ENCODE results near the gene ANKRD16.
"Not testable (repeated sequence)": the region's sequence is repeated elsewhere in the genome, so short reads cannot be mapped to it uniquely, and the experiment has no call there.

The ANKRD16 gene

DNA sequence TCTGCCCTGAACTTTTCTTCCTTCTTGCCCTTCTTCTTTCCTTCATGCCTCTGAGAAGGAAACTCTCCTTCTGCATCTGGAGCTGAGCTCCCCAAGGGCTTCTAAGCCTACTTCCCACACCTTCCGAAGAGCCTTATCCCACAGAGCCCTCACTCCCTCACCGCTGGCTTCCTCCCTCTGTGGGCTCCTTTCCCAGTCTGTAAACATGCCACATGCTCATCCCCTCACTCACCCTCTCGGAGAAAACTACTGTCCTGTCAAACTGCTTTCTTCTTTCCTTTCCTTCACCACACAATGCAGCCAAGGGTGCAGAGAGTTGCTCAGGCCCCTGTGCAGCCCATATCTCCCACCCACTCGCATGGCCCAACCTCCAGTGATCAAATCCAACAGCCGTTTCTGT lies 18.1 kb downstream of the ANKRD16 start:
- DNase-seq = no peak

DNA sequence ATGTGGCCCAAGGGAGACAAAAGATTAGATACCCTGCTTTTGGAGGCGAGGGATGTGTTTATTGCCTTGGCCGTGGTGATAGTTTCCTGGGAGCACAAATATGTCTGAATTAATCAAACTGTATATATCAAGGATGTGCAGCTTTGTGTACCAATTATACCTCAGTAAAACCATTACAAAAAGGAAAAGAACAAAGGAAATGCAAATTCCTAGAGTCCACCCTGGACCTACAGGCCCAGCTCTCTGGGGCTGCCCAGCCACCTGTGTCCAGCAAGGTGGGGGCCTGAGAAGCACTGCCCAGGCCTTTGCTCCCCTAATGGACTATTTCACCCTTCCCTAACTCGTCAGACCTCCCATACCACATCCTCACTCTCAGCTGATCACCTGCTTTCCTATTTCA lies 20.5 kb downstream of the ANKRD16 start:
- no peak for DNase-seq

DNA sequence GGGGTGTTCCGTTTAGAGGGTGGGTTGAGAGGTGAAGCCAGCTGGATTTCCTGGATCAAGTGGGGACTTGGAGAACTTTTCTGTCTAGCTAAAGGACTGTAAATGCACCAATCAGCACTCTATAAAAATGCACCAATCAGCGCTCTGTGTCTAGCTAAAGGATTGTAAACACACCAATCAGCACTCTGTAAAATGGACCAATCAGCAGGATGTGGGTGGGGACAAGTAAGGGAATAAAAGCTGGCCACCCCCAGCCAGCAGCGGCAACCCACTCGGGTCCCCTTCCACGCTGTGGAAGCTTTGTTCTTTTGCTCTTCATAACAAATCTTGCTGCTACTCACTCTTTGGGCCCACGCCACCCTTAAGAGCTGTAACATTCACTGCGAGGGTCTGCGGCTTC lies 21.3 kb downstream of the ANKRD16 start:
- DNase-seq = not testable (repeated sequence)

DNA sequence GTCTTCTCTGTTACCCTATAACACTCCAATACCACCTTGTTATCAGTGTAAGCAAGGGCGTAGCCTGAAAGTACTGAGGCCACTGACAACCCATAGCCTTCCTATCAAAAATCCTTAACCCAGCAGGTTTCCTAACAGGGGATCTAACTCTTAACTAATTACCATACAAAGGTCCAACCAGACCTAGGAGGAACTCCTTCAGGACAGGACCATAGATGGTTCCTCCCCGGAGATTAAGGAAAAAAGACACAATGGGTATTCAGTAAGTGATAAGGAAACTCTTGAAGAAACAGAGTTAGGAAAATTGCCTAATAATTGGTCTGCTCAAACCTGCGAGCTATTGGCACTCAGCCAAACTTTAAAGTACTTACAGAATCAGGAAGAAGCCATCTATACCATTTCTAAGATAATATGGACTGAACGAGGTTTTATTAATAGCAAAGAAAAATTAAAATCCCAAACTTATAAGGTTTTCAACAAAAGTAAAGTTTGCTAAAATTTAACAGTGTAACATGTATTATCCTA lies 22.5 kb downstream of the ANKRD16 start:
- DNase-seq = not testable (repeated sequence)

DNA sequence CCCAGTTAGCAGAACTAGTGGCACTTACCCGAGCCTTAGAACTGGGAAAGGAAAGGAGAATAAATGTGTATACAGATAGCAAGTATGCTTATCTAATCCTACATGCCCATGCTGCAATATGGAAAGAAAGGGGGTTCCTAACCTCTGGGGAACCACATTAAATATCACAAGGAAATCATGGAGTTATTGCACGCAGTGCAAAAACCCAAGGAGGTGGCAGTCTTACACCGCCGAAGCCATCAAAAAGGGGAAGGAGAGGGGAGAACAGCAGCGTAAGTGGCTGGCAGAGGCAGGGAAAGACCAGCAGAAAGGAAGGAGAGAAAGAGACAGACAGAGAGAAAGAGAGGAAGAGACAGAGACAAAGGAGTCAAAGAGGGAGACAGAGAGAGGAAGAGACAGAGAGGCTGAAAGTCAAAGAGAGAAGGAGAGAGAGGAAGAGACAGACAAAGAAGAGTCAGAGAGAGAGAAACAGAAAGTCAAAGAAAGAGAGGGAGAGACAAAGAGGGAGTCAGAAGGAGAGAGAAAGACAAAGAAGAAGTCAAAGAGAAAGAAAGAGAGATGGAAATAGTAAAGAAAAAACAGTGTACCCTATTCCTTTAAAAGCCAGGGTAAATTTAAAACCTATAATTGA lies 23.1 kb downstream of the ANKRD16 start:
- not testable (repeated sequence) for DNase-seq

DNA sequence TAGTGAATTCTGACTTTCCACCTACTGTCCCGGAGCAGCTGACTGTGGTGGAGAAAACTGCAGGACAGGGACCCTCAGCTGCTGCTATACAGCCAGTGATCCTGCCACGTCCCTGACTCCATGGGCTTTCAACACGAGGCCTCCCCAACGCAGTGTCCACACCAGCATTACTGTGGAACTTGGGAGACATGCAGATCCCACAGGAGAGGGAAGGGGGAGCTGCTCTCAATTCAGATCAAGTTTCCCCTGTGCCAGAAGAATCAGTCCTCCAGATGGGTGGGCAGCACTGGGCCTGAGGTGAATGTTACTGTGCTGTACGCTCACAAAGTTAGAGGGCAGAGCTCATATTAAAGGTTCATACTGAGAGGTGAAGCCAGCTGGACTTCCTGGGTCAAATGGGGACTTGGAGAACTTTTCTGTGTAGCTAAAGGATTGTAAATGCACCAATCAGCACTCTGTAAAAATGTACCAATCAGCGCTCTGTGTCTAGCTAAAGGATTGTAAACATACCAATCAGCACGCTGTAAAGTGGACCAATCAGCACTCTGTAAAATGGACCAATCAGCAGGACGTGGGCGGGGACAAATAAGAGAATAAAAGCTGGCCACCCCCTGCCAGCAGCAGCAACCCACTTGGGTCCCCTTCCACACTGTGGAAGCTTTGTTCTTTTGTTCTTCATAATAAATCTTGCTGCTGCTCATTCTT lies 26.6 kb downstream of the ANKRD16 start:
- not testable (repeated sequence) for DNase-seq

DNA sequence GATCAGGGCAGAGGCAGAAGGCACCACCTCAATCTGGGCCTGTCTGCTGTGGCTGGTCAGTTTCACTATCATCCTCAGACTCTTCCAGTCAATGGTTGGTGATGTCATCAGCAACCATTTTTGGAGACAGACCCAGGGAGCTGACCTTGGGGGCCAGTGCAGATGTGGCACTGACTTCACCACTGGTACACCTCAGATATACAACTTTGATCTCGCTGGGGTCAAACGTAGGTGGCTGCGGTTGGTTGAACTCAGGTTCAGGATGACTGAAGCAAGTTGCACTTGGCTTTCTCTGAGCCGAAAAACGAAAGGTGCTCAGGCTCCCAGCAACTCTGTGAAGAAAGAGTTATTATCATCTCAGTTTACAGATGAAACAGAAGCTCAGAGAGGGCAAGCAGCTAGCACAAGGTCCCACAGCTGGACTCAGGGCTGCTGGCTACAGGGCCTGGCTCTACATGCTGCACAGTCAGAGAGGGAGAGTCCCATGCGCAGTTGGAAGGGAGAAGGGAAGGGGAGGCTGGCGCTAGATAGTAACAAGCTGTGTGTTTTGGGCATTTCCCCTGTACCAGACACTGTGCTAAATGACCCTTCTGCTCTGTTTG lies 27.2 kb downstream of the ANKRD16 start:
- DNase-seq = no peak

DNA sequence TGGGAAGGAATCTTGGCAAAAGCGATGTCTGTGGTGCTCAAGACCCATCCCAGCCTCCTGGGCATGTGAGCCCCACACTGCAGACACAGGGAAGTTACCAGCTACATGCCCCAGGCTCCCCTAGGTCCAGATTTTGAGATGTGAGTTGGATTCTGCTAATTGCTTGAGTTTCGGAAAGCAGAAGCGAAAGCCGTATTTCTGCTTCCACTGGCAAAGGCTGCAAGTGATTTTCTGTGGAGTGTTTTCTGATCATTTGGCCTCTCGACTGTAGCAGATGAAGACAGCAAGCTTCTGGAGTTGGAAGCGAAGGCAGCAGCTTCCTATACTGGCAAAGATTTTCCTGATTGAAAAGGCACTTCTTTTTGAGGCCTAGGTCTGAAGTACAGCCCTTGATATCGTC lies 29.6 kb downstream of the ANKRD16 start:
- DNase-seq = no peak

DNA sequence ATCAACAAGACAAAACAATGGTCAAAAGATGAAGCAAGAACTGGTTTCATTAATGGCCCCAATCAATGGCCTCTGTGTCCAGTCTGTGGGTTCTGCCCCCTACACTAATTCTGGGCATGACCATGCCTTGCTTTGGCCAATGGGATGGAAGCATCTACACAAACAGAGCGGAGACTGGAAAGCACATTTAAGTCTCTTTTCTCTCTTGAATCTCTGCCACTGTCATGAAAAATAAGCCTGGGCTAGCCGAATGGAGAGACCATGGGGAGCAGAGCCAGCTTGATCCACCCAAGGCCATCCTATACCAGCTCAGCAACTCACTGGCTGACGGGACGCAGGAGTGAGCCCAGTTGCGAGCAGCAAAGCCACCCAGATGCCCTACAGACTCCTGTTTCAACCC lies 30.9 kb downstream of the ANKRD16 start:
- no peak for DNase-seq

DNA sequence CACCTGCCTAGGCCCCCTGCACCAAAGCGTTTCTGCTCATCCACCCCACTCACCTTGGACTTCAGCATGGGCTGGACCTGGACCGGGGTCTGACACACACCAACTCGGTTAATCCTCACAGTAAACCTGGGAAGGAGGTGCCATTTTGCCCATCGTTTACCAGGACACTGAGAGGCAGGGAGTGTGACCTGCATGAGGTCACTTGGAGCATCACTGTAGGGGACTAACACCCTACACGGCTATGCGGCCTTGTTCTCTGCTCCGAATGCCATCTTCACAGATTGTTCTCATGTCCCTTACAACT lies 33.0 kb downstream of the ANKRD16 start:
- DNase-seq = no peak

DNA sequence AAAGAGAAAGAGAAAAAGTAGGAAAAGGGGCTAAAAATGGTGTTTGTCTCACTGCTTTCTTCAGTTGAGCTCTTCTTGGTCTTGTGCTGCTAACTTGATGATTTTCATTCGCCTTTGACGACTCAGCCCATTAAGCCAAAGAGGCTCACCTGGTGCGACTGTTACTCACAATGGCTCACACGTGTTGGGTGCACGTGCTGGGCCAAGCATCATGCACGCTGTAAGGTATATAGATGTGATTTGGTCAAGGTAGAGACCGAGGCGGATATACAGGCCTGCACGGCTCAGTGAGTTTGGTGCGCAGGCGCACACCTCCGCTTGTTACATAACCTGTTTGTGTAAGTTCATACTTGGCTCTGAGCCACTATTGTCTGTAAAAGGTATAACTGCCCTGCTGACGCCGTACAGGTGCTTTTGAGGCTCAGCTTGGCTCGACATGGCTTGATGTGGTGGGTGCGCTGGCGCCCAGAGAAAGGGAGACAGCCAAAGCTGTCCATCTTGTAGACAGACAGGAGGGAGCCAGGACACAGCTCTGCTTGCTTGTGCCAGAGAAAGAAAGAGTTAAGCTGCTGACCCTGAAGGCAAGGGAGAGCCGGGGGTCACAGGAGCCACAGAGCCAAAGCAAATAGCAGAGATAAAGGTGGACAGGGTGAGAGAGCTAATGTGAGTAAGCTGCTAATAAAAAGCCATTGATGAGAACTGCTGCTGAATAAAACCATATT lies 33.6 kb downstream of the ANKRD16 start:
- no peak for DNase-seq

DNA sequence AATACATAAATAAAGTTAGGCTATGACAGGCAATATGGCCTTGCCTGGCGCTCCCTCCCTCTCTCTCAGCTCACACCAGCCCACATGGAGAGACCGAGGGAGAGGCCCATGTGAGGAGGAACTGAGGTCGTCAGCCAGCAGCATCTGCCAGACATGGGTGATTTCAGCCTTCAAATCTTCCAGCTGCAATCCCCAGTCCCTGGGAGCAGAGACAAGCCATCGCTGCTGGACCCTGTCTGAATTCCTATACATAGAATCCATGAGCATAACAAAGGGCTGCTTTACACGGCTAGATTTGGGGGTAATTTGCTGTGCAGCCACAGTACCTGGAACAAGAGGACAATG lies 35.6 kb downstream of the ANKRD16 start:
- DNase-seq = no peak

DNA sequence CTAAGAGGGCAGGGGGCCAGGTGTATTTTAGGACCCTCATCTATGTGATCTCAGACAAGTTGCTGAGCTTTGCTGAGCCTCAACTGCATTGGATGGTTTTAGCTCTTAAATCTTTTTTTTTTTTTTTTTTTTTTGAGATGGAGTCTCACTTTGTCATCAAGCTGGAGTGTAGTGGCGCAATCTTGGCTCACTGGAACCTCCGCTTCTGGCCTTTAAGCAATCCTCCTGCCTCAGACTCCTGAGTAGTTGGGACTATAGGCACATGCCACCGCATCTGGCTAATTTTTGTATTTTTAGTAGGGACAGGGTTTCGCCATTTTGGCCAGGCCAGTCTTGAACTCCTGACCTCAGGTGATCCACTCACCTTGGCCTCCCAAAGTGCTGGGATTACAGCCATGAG lies 43.0 kb downstream of the ANKRD16 start:
- DNase-seq = not testable (repeated sequence)

DNA sequence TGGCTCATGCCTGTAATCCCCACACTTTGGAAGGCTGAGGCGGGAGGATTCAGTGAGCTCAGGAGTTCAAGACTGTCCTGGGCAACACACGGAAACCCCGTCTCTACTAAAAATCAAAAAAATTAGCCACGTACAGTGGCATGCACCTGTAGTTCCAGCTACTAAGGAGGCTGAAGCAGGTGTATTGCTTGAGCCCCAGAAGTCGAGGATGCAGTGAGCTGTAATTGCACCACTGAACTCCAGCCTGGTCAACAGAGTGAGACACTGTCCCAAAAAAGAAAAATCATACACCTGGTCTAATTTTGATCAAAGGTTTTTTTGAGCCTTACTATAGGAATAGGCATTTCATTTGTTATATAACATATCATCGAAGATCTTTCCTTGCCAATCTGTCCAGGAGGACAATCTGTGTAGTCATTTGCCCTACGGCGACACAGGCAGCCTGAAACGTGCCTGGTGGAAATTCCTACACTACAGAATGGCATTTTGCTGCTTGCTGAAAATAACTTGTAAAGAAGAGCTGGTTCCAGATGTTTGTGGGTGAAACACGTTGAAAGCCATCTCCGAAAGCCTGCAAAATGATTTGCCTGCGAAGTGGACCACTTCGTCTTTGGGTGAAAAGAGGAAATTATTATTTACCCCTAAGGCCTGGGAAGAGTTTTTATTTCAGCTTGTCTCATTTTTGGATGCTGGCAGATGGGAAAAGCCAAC lies 45.2 kb downstream of the ANKRD16 start:
- DNase-seq = no peak

DNA sequence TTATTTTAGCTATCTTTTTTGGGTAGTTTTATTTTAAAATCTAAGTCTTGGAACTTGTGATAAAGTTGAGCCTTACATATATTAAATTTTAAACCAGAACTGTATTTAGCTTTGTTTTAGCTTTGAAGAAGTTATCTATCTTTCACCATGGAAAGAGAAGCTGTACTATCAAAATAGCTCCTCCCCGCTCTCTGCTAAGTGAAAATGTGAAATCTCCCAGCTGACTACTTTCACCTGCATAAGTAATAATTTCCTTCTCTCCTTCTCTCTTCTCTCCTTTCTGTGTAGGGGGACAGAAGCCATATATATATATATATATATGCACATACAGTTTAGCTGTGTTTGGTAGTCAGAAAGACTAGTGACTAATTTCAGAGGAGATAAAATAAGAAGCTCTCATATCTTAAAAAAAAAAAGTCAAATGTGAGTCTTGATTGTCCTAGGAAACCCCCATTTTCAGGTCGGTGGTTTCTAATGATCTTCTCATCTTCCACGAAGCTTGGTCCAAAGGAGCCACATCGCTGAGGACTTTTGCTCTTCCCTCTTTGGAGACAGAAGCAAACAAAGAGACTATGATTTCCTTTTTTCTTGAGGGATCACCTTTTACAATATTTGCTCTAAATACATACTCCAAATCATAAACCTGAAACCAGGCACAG lies 45.9 kb downstream of the ANKRD16 start:
- DNase-seq = no peak

DNA sequence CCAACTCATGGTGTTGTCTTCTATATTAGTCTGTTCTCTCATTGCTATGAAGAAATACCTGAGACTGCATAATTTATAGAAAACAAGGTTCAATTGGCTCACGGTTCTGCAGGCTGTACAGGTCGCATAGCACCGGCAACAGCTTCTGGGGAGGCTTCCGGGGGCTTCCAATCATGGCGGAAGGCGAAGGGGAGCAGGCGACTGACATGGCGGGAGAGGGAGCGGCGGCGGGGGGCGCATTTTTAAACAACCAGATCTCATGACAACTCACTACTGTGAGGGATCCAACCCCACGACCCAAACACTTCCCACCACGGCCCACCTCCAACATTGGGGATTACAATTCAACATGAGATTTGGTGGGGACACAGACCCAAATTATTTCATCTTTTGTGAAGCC lies 47.7 kb downstream of the ANKRD16 start:
- DNase-seq = no peak

DNA sequence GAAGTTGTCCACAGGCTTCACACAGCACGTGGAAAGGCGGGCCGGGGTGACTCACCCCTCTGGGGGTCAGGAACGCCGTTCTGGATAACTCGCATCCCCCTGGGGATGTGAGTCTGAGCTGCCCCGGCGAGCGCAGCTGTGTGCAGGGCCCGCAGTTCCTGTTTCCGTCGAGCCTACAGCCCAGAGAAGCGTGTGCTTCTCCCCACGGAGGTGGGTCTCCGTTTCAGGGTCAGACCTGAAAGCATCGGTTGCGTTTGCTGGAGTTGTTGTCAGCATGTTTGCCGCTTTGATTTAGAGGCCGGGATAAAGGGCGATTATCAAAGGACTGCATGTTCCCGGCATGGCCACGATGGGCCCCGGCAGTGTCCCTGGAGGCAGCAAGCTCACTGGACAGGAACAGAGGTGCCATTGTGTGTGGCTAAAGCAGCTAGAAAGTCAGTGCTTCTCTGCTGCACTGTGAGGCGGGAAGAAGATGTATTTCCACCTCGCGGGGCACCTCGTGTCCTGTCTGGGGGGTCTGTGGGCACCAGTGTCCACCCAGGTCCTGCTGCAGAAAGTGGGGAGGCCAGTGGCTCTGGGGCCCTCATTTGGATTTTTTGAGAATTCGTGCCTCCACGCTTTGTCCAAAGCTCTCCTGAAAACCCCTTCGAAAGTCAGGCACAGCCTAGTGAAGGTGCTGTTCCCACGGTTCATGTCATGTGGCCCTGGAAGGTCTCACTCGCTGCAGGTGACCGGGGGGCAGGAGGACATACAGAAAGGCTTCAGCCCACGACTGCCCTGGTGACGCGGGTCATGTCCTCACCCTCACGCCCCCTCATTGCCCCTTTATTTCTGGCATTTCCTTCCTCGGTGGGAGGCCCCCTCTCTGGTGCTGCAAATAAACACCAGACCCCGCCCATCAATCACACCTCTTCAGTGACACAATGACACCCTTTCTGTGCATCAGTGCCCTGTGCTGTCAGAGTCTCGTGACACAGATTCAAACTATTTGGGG lies 49.1 kb downstream of the ANKRD16 start:
- no peak for DNase-seq

DNA sequence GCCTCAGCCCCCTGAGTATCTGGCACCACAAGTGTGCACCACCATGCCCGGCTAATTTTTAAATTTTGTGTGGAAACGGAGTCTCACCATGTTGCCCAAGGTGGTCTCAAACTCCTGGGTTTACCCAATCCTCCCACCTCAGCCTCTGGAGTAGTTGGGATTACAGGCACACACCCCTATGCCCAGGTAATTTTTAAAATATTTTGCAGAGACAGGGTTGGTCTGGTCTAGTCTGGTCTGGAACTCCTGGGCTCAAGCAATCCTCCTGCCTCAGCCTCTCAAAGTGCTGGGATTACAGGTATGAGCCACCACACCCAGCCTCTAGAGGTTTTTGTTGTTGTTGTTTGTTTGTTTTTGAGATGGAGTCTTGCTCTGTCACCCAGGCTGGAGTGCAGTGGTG lies 53.5 kb downstream of the ANKRD16 start:
- DNase-seq = not testable (repeated sequence)

DNA sequence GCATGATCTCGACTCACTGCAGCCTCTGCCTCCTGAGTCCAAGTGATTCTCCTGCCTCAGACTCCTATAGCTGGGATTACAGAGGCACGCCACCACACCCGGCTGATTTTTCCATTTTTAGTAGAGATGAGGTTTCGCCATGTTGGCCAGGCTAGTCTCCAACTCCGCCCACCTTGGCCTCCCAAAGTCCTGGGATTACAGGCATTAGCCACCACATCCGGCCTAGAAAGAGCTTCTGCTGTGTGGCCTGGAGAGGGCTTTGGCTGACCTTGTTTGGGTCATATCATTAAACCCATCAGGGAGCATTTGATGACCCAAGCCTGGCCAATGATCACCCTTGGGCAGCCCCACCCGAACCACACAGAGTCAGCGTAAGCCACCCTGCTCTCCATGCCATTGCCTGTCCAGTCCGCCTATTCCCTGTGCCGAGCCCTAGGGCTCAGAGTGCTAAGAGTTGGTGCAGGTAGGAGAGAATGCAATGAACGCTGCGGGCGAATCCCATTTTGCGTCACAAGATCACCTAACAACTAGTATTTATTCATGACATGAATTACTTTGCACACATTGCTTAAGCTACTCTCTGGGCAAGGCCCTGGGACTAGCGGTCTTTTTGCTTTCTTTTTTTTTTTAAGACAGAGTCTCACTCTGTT lies 54.1 kb downstream of the ANKRD16 start:
- DNase-seq = no peak

DNA sequence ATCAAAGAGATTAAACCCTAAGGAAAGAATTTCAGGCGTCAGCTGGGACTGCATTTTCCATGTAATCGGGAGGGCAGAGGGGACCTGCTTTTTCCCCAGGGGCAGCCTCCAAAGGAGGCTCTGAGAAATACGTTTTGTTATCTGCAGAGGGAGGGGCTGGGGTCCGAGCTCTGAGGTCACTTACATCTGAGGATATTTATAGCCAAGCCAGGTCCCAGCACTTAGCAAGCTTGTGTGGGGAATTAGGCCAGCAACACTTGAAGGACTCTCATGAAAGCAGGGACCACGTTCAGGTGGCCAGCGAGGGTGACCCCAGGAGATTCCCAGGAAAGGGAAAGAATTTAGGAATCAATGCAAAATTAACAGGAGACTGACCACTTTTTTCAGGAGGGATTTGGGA lies 55.9 kb downstream of the ANKRD16 start:
- no peak for DNase-seq

DNA sequence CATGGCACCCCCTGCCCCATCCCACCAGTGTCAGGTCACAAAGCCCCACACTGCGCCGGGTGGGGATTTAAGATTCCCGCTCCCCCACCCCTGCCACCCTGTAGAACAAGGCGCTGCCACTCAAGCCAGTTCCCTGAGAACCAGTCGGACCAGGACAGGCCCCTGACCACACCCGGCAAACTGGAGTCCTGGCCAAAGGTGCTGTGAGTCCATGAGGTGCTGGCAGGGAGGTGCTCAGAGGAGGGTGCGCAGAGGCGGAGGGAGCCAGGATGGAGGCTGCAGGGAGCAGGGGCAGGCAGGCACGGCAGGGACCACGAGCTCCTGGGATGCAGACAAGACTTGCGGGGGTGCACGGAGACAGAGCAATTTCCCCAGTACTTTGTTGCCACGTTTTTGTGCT lies 56.7 kb downstream of the ANKRD16 start:
- DNase-seq = no peak
